Right lobe of liver (tissue), 4 donors: ENCODE measurements around the gene IL19.

Experiments
- CTCF ChIP-seq, 4 donors: fragments of 200-600 bp in 3 of 4; fragments of 450-650 bp in 1 of 4; IDR thresholded peaks; one replicate each; pipeline versions ENCODE4 v1.5.1 to v1.8.0; 2016 to 2022; ENCODE audit warnings: antibody characterized with exemption in 4 of 4, mild to moderate bottlenecking in 2 of 4
- POLR2A ChIP-seq: fragments of 450-650 bp; IDR thresholded peaks from one replicate; pipeline ENCODE4 v1.6.1; 2017; ENCODE audit warnings: antibody characterized with exemption, mild to moderate bottlenecking
- donor health status: DM: no; HTN: no; CAD: no.
- donor health status: DM: no; HTN: no; CAD: no.
- donor health status: DM: no; HTN: yes; CAD: no.

DNA sequence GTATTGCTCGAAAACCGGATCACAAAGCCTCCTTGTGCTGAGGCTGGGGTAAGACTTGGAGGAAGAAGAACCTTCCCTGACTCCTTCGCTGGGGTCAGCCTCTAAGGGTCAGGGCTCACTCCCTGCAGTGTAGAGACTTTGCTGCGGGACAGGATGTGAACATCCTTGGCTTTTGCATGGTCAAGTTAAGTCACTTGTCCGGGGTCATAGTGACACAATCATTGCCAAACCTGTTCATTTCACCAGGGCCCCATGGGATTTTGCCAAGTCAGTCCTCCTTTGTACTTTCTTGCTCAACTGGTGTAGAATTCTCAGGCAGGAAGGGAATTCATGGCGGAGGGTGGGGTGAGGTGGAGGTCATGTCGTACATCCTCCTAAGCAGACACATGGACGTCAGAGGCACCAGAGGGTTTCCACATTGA lies 26.4 kb downstream of the IL19 start:
- TF ChIP-seq CTCF (IDR thresholded peaks at IDR 0.05) (no peak), POLR2A (no peak)
